ENCODE data around the gene MMS22L.
A peak's percentile ranks its signal among the peaks of the same experiment; 100 is the strongest.

MMS22L gene

GRCh38 chr6:97291896-97292295 is 8.9 kb upstream of the MMS22L start:
- DNase-seq (ENCODE audit: low read depth) = no peak
- no peak overlapping the region for H3K4me3 ChIP-seq (replicated peaks; ENCODE audit: low read depth, low read length)
- TF ChIP-seq CTCF (IDR thresholded peaks at IDR 0.05; ENCODE audit: low read length, missing control alignments) = no peak

- no peak for TF ChIP-seq CTCF (IDR thresholded peaks at IDR 0.05; ENCODE audit: low read length, missing control alignments)
- no peak for DNase-seq (ENCODE audit: low read depth)
- H3K4me3 ChIP-seq (replicated peaks; ENCODE audit: low read depth, low read length) = no peak overlapping the region
Measured at GRCh38 chr6:97289332-97289731, 6.3 kb upstream of the MMS22L start.

GRCh38 chr6:97288188-97288587 is 5.2 kb upstream of the MMS22L start:
- no peak for TF ChIP-seq CTCF (IDR thresholded peaks at IDR 0.05; ENCODE audit: low read length, missing control alignments)
- H3K4me3 ChIP-seq (replicated peaks; ENCODE audit: low read depth, low read length) = no peak overlapping the region
- no peak for DNase-seq (ENCODE audit: low read depth)

- DNase-seq (ENCODE audit: low read depth) = peak; percentile 11
- no peak for TF ChIP-seq CTCF (IDR thresholded peaks at IDR 0.05; ENCODE audit: low read length, missing control alignments)
Measured at GRCh38 chr6:97282238-97282725, 734 bp downstream of the MMS22L start.

GRCh38 chr6:97280766-97281165 is 2.2 kb downstream of the MMS22L start:
- no peak for TF ChIP-seq CTCF (IDR thresholded peaks at IDR 0.05; ENCODE audit: low read length, missing control alignments)
- H3K4me3 ChIP-seq (replicated peaks; ENCODE audit: low read depth, low read length) = no peak overlapping the region
- DNase-seq (ENCODE audit: low read depth) = no peak

More at GRCh38 chr6:97282238-97282725, 734 bp downstream of the MMS22L start:
- H3K4me3 ChIP-seq (replicated peaks; ENCODE audit: low read depth, low read length) = peak overlapping the region; percentile 93

GRCh38 chr6:97275804-97276203 is 7.2 kb downstream of the MMS22L start:
- DNase-seq (ENCODE audit: low read depth) = no peak
- TF ChIP-seq CTCF (IDR thresholded peaks at IDR 0.05; ENCODE audit: low read length, missing control alignments) = no peak
- no peak overlapping the region for H3K4me3 ChIP-seq (replicated peaks; ENCODE audit: low read depth, low read length)

- H3K4me3 ChIP-seq (replicated peaks; ENCODE audit: low read depth, low read length) = no peak overlapping the region
- no peak for TF ChIP-seq CTCF (IDR thresholded peaks at IDR 0.05; ENCODE audit: low read length, missing control alignments)
- no peak for DNase-seq (ENCODE audit: low read depth)
Measured at GRCh38 chr6:97269821-97270220, 13.2 kb downstream of the MMS22L start.
